ENCODE data around the gene ARMH2.
"Not testable (repeated sequence)": the region's sequence is repeated elsewhere in the genome, so short reads cannot be mapped to it uniquely, and the experiment has no call there.

The ARMH2 gene

GRCh38 chr6:24809728-24810127 lies 11.0 kb upstream of the ARMH2 start:
- DNase-seq, result no peak

GRCh38 chr6:24807584-24807983 lies 8.9 kb upstream of the ARMH2 start:
- no peak for DNase-seq

- DNase-seq, result no peak
These were observed 3.7 kb upstream of the ARMH2 start for GRCh38 chr6:24802271-24803059.

- no peak for DNase-seq
These were observed 811 bp upstream of the ARMH2 start for GRCh38 chr6:24799541-24799915.

GRCh38 chr6:24797596-24798216 lies 1.0 kb downstream of the ARMH2 start:
- DNase-seq, result no peak

- DNase-seq, result no peak
These were observed 2.0 kb downstream of the ARMH2 start for GRCh38 chr6:24796616-24797290.

GRCh38 chr6:24795106-24795505 lies 3.6 kb downstream of the ARMH2 start:
- no peak for DNase-seq

GRCh38 chr6:24788031-24788665 lies 10.6 kb downstream of the ARMH2 start:
- no peak for DNase-seq

- DNase-seq, result no peak
These were observed 18.5 kb downstream of the ARMH2 start for GRCh38 chr6:24780206-24780605.

- DNase-seq, result no peak
These were observed 19.2 kb downstream of the ARMH2 start for GRCh38 chr6:24779416-24780016.

GRCh38 chr6:24778878-24779277 lies 19.8 kb downstream of the ARMH2 start:
- no peak for DNase-seq

- DNase-seq, result no peak
These were observed 20.6 kb downstream of the ARMH2 start for GRCh38 chr6:24778121-24778520.

GRCh38 chr6:24777227-24777626 lies 21.5 kb downstream of the ARMH2 start:
- no peak for DNase-seq

GRCh38 chr6:24775520-24776058 lies 23.1 kb downstream of the ARMH2 start:
- no peak for DNase-seq

GRCh38 chr6:24774696-24775519 lies 23.8 kb downstream of the ARMH2 start, which contains the start of gene GMNN:
Gene GMNN, plus strand, starts transcription at chr6:24774937. Its CDS starts 2,310 bp downstream, at chr6:24777247.
- peak; percentile 97 for DNase-seq

- no peak for DNase-seq
These were observed 30.4 kb downstream of the ARMH2 start for GRCh38 chr6:24768361-24768760.

- DNase-seq, result peak; percentile 71
These were observed 31.8 kb downstream of the ARMH2 start for GRCh38 chr6:24766680-24767462.

GRCh38 chr6:24765968-24766367 lies 32.7 kb downstream of the ARMH2 start:
- not testable (repeated sequence) for DNase-seq

GRCh38 chr6:24764833-24765828 lies 33.6 kb downstream of the ARMH2 start:
- DNase-seq, result not testable (repeated sequence)

GRCh38 chr6:24763578-24763977 lies 35.1 kb downstream of the ARMH2 start:
- DNase-seq, result peak; percentile 85
